HG02840 (cell line): ENCODE measurements around the gene TLE4.

Experiments
- ATAC-seq: cut with Tn5 transposase; IDR thresholded peaks from one replicate; pipeline ENCODE4 v1.9.1; 2021; ENCODE audit warnings: mild to moderate bottlenecking, moderate library complexity, moderate number of reproducible peaks; ENCODE audit not compliant: unreplicated experiment, low FRiP score

The TLE4 gene

DNA sequence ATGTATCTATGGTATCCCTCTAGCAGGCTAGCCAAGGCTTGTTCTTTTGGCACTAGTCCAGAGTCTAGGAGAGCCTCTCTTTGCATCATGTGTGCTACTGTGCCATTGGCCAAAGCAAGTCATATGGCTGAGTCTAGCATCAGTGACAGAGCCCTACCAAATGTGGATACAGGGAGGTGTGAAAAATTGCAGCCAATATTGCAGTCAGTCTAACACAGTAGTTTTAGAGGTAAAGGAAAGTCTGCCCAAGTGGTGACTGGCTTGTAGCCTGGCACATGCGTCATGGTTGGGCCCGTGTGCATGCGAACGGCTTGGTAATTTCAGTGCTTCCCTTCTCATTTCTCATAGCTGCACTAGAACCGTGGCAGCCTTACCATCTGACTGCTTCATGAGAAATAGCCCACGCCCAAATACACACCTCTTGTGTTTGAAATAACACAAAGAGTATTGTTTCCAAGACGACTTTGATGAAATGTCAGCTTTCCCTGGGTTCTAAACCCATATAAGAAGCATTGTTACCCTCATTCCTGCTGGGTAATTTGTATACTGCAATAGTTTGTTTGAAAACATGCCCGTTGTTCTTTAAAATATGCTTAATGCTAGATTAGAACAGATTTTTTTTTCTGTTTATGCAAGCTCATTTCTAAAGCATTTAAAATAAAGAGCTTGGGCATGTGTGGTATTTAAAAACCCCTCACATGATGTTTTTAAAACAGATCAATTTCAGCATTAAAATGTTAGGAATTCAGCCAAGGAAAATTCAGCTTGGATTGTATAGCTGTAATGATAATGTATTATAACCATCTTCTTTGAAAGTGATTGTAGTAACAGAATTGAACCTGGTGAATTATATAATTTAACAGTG, 113.2 kb downstream of the TLE4 start:
- ATAC-seq = no peak

DNA sequence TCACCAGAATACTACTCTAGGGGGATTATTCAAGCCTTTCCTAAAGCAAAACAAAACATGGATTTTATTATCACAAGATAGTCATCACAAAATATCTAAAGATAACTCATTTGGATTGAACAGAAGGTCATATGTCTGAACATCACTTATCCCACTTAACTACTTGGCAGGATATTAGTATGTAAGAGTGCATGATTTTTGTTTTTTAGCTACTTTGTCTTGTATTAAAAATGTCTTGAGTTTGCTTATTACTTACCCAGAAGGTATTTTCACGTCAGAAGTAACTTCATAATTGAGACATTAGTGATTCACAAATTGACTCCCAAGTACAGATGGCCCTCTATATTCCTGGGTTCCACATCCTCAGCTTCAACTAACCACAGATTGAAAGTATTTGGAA, 113.8 kb downstream of the TLE4 start:
- no peak for ATAC-seq

DNA sequence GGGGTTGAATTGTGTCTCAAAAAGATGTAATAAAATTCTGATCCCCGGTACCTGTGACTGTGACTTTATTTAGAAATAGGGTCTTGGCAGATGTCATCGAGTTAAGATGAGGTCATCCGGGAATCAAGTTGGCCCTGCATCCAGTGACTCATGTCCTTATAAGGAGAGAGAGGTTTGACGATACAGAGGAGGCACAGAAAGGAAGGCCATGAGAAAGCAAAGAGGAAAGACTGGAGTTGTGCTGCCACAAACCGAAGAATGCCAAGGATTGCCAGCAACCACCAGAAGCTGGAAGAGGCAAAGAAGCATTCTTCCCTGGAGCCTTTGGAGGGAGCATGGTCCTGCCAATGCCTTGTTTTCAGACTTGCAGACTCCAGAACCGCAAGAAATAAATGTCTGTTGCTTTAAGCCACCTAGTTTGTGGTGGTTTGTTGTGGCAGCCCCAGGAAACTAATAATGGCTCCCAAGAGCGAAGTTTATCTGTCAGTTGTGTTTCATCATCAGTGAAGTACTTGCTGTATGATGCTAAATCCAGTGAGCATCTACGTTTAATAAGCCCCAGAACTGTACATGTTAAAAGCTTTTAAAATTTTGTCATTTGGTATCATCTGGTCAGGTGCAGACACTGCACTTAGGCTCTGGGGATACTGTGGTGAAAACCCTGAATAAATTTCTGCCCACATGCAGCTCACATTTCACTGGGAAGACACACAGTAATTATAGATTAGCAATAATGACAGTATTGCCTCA, 114.8 kb downstream of the TLE4 start:
- no peak for ATAC-seq

DNA sequence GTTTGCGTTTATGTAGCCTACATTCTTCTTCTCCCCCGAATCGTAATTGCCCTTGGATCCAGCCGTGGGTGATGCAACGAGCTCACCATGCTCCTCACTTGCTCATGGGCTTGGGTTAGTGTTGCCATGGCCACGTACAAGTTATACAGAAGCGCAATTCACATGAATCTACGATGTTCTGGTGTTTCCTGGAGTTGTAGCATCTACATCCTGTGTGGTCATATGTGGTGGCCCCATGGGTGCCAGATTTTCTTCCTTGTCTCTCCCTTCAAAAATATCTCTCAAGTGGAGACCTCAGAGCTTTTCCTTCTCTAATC, 115.3 kb downstream of the TLE4 start:
- no peak for ATAC-seq

DNA sequence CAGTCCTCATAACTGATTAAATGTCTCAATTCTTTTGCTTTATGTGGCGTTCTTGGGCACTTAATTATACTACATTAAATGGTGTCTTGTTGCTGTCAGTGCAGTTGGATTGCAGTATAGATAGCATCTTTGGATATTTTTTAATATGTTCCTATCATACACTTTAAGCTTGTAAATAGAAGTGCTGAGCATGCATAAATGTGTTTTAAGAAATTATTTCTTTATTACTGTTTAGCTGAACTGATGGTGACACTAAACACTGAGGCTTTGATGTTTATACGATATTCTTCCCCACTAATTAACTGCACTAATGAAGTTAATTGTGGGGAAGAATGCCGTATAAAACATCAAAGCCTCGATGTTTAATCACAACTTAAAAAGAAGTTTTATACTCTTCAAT, 116.6 kb downstream of the TLE4 start:
- ATAC-seq = no peak

DNA sequence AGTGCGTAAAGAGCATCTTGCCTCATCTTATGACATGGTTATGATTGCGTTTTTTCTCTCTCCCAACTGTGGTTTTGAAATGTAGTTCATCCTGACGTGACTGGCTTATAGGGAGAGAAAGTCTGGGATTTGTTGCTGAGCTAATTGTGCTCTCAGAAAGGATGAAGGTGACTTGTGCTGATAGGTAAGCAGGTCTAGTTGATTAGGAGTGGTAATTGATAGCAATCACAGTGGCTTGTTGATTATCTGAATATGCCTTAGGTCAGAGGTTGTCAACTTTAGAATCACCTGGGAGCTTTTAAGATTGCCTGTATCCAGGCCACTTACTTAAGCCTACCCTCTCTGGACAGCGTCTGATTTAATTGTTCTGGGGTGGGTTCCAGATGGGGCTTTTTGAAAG, 117.8 kb downstream of the TLE4 start:
- no peak for ATAC-seq

DNA sequence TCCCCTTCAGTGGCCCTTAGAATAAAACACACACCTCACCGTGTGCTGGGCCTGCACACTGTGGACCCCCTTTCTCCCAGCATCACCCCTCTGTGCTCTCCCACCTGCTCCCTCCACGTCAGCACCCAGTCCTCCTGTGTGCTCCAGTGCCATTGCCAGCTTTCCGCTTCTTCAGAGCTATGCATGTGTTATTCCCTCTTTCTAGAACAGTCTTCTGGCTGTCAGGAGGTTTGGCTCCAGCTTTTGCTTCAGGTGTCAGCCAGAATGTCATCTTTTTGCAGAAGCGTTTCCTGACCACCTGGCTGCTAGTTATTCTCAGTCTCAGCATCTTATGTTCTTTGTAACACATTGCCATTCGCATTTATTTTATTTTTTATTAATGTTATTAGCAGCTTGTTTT, 119.7 kb downstream of the TLE4 start:
- no peak for ATAC-seq

DNA sequence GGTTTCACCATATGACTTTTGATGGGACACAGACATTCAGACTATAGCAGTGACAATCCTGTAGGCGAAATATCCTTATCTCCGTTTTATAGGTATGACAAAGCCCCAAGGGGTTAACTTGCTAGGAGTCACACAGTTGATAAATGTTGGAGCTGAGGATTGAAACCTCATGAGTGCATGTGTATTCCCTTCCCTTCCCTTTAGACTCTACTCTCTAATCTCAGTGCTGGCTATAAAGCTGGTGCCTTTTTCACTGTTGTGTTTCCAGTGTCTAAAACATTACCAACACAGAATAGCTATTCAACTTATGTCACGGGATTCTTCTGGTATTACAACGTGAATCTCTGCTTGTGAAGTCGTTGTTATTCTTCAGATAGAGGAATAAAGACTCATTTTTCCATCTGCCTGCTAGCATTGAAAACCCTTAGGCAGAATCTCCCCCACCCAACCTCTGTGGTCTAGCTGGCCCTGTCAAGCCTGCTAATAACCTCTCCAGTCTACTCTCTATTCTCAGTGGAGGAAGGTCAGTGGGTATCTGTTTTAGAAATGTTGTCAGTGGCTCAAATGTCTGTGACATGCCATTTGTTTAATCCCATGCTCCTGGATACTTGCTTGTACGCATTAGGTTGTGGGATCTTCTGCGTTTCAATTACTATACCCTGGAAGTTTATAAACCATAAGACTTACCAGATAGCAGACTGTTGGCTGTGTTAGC, 121.2 kb downstream of the TLE4 start:
- ATAC-seq = no peak

DNA sequence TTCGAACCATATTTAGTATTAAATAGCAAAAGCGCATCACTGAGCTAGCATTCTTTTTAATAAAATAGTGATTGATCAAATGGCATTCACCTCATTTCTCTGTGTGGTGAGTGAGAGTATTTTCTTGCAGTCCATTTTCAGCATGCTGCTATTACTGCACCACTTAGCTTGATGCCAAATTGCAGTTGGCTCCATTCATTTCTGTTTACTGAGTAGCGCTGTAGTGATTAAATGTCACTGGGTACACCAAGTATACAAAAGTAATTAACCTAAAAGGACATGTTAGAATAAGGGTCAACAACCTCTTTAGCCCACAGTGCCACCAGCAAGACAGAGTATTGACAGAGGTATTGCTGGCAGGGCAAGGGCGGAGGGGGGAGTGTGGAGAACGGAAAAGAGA, 122.0 kb downstream of the TLE4 start:
- ATAC-seq = no peak

DNA sequence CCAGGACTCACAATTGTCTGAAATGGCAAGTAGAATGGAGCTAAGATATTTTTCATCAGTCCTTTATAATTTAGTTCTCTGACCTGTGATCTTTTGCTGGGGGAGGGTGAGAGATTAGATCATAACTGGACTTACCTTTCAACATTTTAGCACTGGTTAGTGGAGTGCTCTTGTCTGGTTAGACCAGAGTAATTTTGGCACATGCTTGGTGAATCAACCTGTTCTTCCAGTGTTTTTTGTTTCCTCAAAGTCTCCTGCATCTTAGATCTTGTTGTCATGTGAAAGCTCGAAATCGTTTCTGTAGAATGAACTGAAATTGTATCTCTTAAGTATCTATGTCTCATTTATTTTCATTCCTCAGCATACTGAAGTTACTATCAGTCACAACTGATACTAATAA, 122.4 kb downstream of the TLE4 start:
- no peak for ATAC-seq

DNA sequence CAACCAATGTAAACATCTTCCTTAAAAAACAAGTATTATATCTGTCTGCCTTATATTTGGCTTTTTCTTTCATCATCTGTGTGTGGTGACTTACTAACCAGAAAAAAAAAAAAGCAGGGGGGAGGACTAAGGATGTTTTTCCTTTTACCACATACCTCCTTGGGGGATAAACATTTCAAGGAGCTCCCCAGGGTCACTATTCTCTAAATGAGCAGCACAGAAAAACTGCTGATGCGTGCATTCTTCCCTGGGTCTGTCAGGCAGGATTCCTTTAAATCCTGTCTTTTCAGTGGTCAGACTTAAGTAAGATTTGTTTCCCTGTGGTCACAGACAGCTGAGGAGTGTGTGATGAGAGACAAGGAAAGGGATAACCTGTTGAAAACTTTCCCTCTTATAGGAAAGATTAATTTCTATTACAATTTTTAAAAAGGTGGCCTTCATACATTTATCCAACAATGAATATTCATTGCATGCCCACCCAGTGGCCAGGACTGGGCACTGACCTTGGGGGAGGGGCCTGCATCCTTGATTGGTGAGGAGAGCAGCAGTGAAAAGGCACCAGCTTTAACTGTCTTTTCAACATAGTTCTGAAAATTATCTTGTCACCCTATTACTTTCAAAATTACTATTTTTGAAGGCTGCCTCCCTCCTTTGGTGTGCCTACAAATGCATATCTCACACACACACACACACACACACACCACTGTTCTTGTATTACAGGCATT, 123.1 kb downstream of the TLE4 start:
- no peak for ATAC-seq

DNA sequence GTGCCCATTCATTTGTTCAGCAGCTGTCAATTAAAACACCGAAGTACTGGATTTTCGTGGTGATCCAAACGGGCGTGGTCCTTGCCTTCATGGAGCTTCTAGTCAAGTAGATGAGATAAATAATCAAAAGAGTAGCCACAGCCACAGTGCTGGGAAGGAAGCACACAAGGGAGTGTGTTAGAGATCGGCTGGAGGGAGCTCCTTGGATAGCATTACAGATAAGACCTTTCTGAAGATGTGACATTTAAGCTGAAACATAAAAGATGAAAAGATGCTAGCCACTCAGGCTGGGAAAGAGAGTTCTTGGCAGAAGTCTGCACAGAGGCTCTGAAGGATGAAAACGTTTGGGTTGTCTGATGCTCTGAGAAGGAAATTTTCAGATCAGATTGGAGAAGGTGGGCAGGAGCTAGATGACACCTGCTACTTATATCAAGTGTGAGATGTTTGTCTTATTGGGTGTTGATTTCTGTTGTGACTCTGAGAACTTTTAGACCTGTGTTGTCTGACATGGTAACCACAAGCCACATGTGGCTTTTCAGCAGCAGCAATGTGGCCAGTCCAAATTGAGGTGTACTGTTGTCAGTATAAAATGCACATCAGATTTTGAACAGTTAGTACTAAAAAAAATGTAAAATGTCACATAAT, 123.9 kb downstream of the TLE4 start:
- ATAC-seq = no peak

DNA sequence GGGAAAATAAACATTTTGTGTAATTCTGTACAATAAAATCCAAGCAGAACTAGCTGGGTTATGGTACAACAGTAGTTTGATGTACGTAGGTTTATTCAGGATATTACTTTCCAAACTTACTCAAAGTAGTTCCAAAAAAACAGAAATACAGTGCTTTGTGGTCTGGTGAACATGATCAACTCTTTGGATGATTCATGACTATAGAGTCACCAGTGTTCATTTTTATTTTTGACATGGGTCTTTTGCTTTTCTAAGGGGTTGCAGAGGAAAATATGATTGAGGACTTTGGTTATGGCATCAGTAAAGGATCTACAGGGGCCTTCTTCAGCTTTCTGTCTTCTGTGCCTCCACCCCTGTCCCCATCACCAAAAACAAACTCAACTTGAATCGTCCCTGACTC, 127.2 kb downstream of the TLE4 start:
- no peak for ATAC-seq

DNA sequence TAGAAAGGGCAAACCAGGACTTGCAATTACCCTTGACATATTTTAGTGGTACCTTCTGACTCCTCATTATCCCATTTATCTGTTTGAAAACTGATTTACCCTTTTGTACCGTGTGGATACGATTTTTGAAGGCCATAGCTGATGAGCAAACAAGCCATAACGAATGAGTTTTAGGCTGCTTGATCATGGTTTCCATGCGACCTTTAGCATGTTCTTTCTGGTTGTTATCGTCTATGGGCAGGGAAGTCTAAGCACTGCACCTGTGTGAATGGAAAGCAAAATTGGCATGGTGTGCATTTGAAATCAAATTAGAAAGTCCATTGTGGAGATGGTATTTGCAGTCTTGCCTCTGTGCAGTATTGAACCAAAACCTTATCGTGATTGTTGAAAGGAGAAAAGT, 127.7 kb downstream of the TLE4 start:
- no peak for ATAC-seq

DNA sequence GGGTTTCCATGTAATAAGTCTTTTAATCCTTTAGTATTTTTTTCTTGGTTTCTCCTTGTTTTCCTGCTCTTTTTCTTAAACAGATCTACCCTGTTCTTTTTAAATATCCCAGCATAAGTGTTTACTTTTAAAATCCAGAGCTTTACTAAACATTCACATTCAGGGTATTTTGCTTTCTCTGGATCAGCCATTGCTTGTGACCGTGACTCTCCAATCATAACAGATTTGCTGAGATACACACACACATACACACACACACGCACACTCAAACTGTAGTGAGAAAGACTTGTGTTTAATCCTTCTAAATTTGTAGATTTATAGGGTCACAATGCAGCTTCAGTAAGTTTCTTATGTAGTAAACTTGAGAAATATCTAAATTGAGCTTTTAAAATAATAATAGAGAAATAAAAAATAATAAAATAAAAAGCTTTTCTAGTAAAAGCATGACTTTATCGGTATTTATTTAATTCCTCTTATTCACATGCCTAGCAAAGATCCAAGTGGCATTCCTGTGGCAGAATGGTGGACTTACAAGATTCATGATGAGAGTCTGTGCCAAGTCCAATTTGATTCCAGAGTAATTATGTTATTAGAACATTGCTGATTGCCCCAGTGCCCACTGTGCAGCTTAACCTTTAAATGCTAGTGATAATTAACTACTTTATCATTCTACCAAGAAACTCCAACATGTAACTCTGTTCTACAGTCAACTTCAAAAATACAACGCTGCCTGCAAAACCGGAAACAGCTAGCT, 129.0 kb downstream of the TLE4 start:
- no peak for ATAC-seq

DNA sequence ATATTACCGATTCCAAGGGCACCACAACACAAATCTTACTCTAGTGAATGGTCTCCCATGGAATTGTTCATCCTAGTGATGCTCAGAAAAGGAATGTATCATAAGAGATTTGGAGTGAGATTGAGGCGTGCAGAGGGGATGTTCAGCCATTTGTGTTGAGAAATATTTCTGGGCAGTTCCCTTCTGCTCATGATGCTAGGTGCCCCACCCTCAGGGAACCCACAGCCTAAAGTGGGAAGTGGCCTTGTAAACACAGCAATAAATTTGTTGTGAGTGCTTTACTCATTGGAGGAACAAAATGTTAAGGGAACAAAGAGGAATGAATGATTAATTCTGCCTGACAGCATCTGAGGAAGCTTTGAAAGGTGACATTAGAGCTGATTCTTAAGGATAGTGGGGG, 129.9 kb downstream of the TLE4 start:
- no peak for ATAC-seq

DNA sequence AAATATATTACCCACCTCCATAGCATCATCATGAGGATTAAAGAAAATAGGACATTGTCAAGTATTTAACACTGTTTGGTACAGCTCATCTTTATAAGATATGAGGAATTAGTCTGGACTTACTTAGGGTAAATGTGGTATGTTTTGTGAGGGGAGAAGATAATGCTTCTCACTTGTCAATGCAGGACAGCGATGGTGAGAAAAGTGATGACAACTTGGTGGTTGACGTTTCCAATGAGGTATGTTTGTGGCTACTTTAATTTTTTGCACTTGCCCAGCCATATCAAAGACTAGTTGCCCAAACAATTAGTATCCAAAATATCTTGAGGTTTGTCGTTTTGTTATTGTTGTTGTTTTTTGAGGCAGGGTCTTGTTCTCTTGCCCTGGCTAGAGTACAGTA, 133.9 kb downstream of the TLE4 start:
- no peak for ATAC-seq

DNA sequence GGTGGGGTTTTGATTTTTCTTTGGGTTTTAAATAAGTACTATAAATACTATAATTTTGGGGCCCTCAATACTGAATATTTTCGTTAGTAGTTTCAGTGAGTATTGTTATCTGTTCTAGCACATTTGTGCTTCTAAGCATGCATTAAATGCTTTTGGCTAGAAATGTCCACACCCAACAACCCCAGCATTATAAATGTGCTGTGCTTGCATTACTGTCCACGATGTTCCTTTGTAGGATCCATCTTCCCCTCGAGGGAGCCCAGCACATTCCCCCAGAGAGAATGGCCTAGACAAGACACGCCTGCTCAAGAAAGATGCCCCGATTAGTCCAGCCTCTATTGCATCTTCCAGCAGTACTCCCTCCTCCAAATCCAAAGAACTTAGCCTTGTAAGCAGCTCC, 134.7 kb downstream of the TLE4 start:
- ATAC-seq = no peak

DNA sequence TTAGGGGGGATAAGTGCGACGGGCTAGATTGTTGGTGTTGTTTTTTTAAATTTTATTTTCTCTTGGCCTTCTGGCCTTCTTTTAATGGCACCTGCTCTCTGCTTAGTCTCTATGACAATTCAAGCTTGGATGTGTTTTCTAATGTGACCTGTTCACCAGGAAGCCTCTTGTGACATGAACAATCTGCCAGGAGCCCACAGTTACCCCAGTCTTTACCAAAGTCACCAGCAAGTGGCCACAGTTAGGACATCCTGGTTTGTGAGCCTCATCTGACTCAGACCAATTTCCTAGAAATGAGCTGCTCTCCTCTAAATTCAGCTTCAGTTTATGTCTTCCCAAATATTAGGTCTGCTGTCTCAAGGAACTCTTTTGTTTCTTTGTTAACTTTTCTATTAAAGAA, 135.8 kb downstream of the TLE4 start:
- no peak for ATAC-seq

DNA sequence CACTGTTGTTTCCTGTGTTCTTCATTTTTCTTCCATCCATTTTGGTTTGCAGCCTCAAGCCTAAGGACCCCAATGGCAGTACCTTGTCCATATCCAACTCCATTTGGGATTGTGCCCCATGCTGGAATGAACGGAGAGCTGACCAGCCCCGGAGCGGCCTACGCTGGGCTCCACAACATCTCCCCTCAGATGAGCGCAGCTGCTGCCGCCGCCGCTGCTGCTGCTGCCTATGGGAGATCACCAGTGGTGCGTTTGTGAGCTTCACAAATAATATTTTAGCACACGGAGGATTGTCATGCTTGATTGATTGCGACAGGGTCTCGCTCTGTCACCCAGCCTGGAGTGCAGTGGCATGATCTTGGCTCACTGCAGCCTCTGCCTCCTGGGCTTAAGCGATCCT, 136.8 kb downstream of the TLE4 start:
- ATAC-seq = no peak
